ENCODE results near the gene SYT5. TPM values are rescaled to one million over a fixed set of nuclear protein-coding genes. Genes with fewer than 3 reads are reported as not detected.

The SYT5 gene
- total and polyA plus RNA-seq, 2 donors (not counting 1 experiment from before 2014, with no cell fraction given), result 0.27 to 0.94 TPM

GRCh38 chr19:55220525-55220924, 40.4 kb upstream of the SYT5 start:
- no peak for TF ChIP-seq EZH2 (IDR thresholded peaks at IDR 0.05; ENCODE audit: borderline replicate concordance, insufficient read depth, low read depth, low read length, poor library complexity, severe bottlenecking)
- Mint-ChIP-seq H3K27ac (no peak overlapping the region), H3K9me3 (ENCODE audit: insufficient read depth) (peaks cover 6% of the 10 kb centered on the region), H3K4me3 (no peak overlapping the region), H3K27me3 (peaks cover 8% of the 10 kb centered on the region), H3K4me1 (peaks cover 11% of the 10 kb centered on the region)
- H3K4me1 ChIP-seq (ENCODE audit: control insufficient read depth in 2 of 2, insufficient read depth in 2 of 2, low read length in 2 of 2), result peaks cover 8 to 11% of the 10 kb centered on the region in 2 donors
- H4K20me1 ChIP-seq (ENCODE audit: control insufficient read depth, insufficient read depth, low read length, poor library complexity, severe bottlenecking), result peaks cover 7% of the 10 kb centered on the region
- ATAC-seq (ENCODE audit: low read depth) (no peak), DNase-seq (no peak)
- H3K27ac ChIP-seq (ENCODE audit: low read length in 2 of 2), result no peak overlapping the region
- H3K4me2 ChIP-seq (replicated peaks; ENCODE audit: low read depth, low read length, poor library complexity, severe bottlenecking), result no peak overlapping the region
- 90% methylated on average over 6 of the region's 9 CpGs for WGBS (ENCODE audit: insufficient coverage)
- no peaks in the 10 kb centered on the region for H3K79me2 ChIP-seq (ENCODE audit: control insufficient read depth, insufficient read depth, low read length)
- H3K36me3 ChIP-seq (replicated peaks in 1 of 2; ENCODE audit: control extremely low read depth in 1 of 2, control insufficient read depth in 1 of 2, extremely low read depth in 1 of 2, insufficient read depth in 2 of 2, low read length in 1 of 2), result peaks cover 3 to 4% of the 10 kb centered on the region in 2 experiments
- H3K4me3 ChIP-seq (ENCODE audit: control extremely low read depth in 1 of 5, extremely low read depth in 1 of 5, insufficient read depth in 1 of 5, low read depth in 2 of 5, low read length in 4 of 5), result no peak overlapping the region
- H3K9ac ChIP-seq (ENCODE audit: low read length), result no peak overlapping the region
- H3K9me3 ChIP-seq (ENCODE audit: control extremely low read depth in 1 of 3, control insufficient read depth in 2 of 3, insufficient read depth in 1 of 3, low read length in 2 of 3), result peaks cover 0 to 25% (median 8%) of the 10 kb centered on the region in 3 donors
- intact Hi-C loops (cut with micrococcal nuclease), result no loop called here
- H3K27me3 ChIP-seq (replicated peaks in 1 of 4; ENCODE audit: control extremely low read depth in 1 of 4, control insufficient read depth in 3 of 4, insufficient read depth in 4 of 4, low read length in 3 of 4), result peaks cover 0 to 11% (median 3%) of the 10 kb centered on the region in 4 experiments
- POLR2A ChIA-PET, result no interaction called here
- CTCF ChIA-PET, result interaction anchor here (0.6 to 2.1 kb wide), 2 partner anchors 53 to 79 kb away, joined by 4 to 7 read pairs; no protein-coding TSS in a partner anchor
- no peak overlapping the region for H2AFZ ChIP-seq (ENCODE audit: insufficient read depth, low read depth, low read length, poor library complexity, severe bottlenecking)

GRCh38 chr19:55216461-55217198, 36.5 kb upstream of the SYT5 start:
- peaks cover 10% of the 10 kb centered on the region for H3K9me3 Mint-ChIP-seq (ENCODE audit: insufficient read depth)

More at GRCh38 chr19:55216461-55217198, 36.5 kb upstream of the SYT5 start:
- intact Hi-C loops (cut with micrococcal nuclease), result no loop called here
- CTCF ChIA-PET, result no interaction called here
- Histone ChIP-seq H3K79me2 (ENCODE audit: control insufficient read depth, insufficient read depth, low read length) (no peaks in the 10 kb centered on the region), H3K36me3 (replicated peaks in 1 of 2; ENCODE audit: control extremely low read depth in 1 of 2, control insufficient read depth in 1 of 2, extremely low read depth in 1 of 2, insufficient read depth in 2 of 2, low read length in 1 of 2) (peaks cover 0 to 3% of the 10 kb centered on the region in 2 experiments), H3K4me2 (replicated peaks; ENCODE audit: low read depth, low read length, poor library complexity, severe bottlenecking) (peak overlapping the region; percentile 30), H3K4me1 (ENCODE audit: control insufficient read depth in 2 of 2, insufficient read depth in 2 of 2, low read length in 2 of 2) (peaks cover 8 to 11% of the 10 kb centered on the region in 2 donors), H4K20me1 (ENCODE audit: control insufficient read depth, insufficient read depth, low read length, poor library complexity, severe bottlenecking) (no peaks in the 10 kb centered on the region), H2AFZ (ENCODE audit: insufficient read depth, low read depth, low read length, poor library complexity, severe bottlenecking) (no peak overlapping the region), H3K27me3 (replicated peaks in 1 of 4; ENCODE audit: control extremely low read depth in 1 of 4, control insufficient read depth in 3 of 4, insufficient read depth in 4 of 4, low read length in 3 of 4) (peaks cover 0 to 31% (median 10%) of the 10 kb centered on the region in 4 experiments), H3K9ac (ENCODE audit: low read length) (no peak overlapping the region), H3K9me3 (ENCODE audit: control extremely low read depth in 1 of 3, control insufficient read depth in 2 of 3, insufficient read depth in 1 of 3, low read length in 2 of 3) (peaks cover 0 to 54% (median 14%) of the 10 kb centered on the region in 3 donors), H3K27ac (ENCODE audit: low read length in 2 of 2) (no peak overlapping the region), H3K4me3 (ENCODE audit: control extremely low read depth in 1 of 5, extremely low read depth in 1 of 5, insufficient read depth in 1 of 5, low read depth in 2 of 5, low read length in 4 of 5) (no peak overlapping the region)
- Mint-ChIP-seq H3K4me3 (no peak overlapping the region), H3K4me1 (peaks cover 11% of the 10 kb centered on the region), H3K27me3 (peaks cover 22% of the 10 kb centered on the region), H3K27ac (no peak overlapping the region)
- WGBS (ENCODE audit: insufficient coverage), result 8% methylated on average over 34 of the region's 36 CpGs
- TF ChIP-seq CTCF (IDR thresholded peaks at IDR 0.05), result no peak
- no peak for TF ChIP-seq EZH2 (IDR thresholded peaks at IDR 0.05; ENCODE audit: borderline replicate concordance, insufficient read depth, low read depth, low read length, poor library complexity, severe bottlenecking)
- ATAC-seq (ENCODE audit: low read depth), result peak; percentile 58
- peak; percentile 59 for DNase-seq
- POLR2A ChIA-PET, result no interaction called here

All from B cell (primary cell).